Fibroblast of lung (primary cell): Measurements from ENCODE around the gene TRIM65. TPM values are rescaled to one million over a fixed set of nuclear protein-coding genes. Genes with fewer than 3 reads are reported as not detected.

ENCODE experiments used
- DNase-seq, 2 donors: peaks; one replicate each; pipeline versions ENCODE4 v3.0.0 to v3.0.0-alpha.2; 2010; ENCODE audit warnings: low read depth in 2 of 2
- H2AFZ ChIP-seq: 2 replicates; pipeline ENCODE4 v1.5.1; 2012; ENCODE audit warnings: low read length, control low read depth, inconsistent platforms
- H3K27ac ChIP-seq: 2 replicates; pipeline ENCODE4 v1.5.1; 2011; ENCODE audit warnings: low read length, control low read depth; ENCODE audit not compliant: insufficient read depth
- H3K27me3 ChIP-seq: 2 replicates; pipeline ENCODE4 v1.5.1; 2011; ENCODE audit warnings: mild to moderate bottlenecking, low read length; ENCODE audit not compliant: control insufficient read depth, insufficient read depth
- H3K36me3 ChIP-seq: 2 replicates; pipeline ENCODE4 v1.5.1; 2011; ENCODE audit warnings: low read length; ENCODE audit not compliant: control insufficient read depth, insufficient read depth
- H3K4me1 ChIP-seq: 2 replicates; pipeline ENCODE4 v1.5.1; 2011; ENCODE audit warnings: low read length; ENCODE audit not compliant: control insufficient read depth, insufficient read depth; ENCODE audit errors: extremely low read depth
- H3K4me2 ChIP-seq: 2 replicates; pipeline ENCODE4 v1.5.1; 2011; ENCODE audit warnings: low read length, control low read depth; ENCODE audit not compliant: insufficient read depth; ENCODE audit errors: extremely low read depth
- H3K4me3 ChIP-seq, 4 experiments: fragments of 200-600 bp in 1 of 4; sonication (generic) in 1 of 4; replicated peaks in 1 of 4; 2 replicates each; pipeline ENCODE4 v1.5.1; 2011 to 2016; ENCODE audit warnings: low read length in 4 of 4, low read depth in 3 of 4, mild to moderate bottlenecking in 3 of 4, control low read depth in 2 of 4, inconsistent platforms in 1 of 4, mixed read lengths in 1 of 4; ENCODE audit not compliant: insufficient read depth in 1 of 4; ENCODE audit errors: control extremely low read depth in 1 of 4
- H3K79me2 ChIP-seq: 2 replicates; pipeline ENCODE4 v1.5.1; 2012; ENCODE audit warnings: mild to moderate bottlenecking, low read length, inconsistent platforms; ENCODE audit not compliant: control insufficient read depth, insufficient read depth
- H3K9ac ChIP-seq: 2 replicates; pipeline ENCODE4 v1.5.1; 2011; ENCODE audit warnings: mild to moderate bottlenecking, low read length, control low read depth; ENCODE audit not compliant: insufficient read depth
- H3K9me3 ChIP-seq: 2 replicates; pipeline ENCODE4 v1.5.1; 2012; ENCODE audit warnings: low read depth, low read length; ENCODE audit not compliant: control insufficient read depth, insufficient read depth
- H4K20me1 ChIP-seq: 2 replicates; pipeline ENCODE4 v1.5.1; 2011; ENCODE audit warnings: low read length; ENCODE audit not compliant: control insufficient read depth, insufficient read depth; ENCODE audit errors: extremely low read depth
- EZH2 ChIP-seq: IDR thresholded peaks from 2 replicates; pipeline ENCODE4 v1.5.1; 2012; ENCODE audit warnings: low read length, control low read depth, mild to moderate bottlenecking; ENCODE audit errors: missing control alignments
- polyA plus RNA-seq, 2 donors: library from polyadenylated mRNA; depleted of rRNA in 1 of 2; stranded (reverse) in 1 of 2; unstranded in 1 of 2; fragments of >200 nt; gene quantifications; 2 replicates each; pipeline ENCODE4 v1.2.1, GENCODE V29; 2011 to 2012; ENCODE audit warnings: missing spikeins in 1 of 2
- total RNA-seq: library from RNA; depleted of rRNA; stranded (reverse); fragments of >200 nt; gene quantifications from 2 replicates; pipeline ENCODE4 v1.2.1, GENCODE V29; 2014
- TF ChIP-seq, protein P1 (sequence below), 2 donors: IDR thresholded peaks in 1 of 2; conservative IDR thresholded peaks in 1 of 2; 1 replicate in 1 of 2; 2 replicates in 1 of 2; pipeline ENCODE4 v1.5.1; 2011 to 2012; ENCODE audit warnings: low read length in 2 of 2, control low read depth in 1 of 2, inconsistent platforms in 1 of 2, low read depth in 1 of 2, mild to moderate bottlenecking in 1 of 2

TRIM65 gene
- total and polyA plus RNA-seq, 2 donors (not counting 1 experiment from before 2014, with no cell fraction given) = 4.3 to 17.2 TPM

- Histone ChIP-seq H3K27me3 (no peaks in the 10 kb centered on the region), H3K79me2 (no peaks in the 10 kb centered on the region), H3K4me3 (no peak overlapping the region), H3K4me1 (peaks cover 5% of the 10 kb centered on the region), H3K36me3 (peaks cover 14% of the 10 kb centered on the region), H3K4me2 (no peak overlapping the region), H3K9ac (no peak overlapping the region), H4K20me1 (no peaks in the 10 kb centered on the region), H2AFZ (no peak overlapping the region), H3K9me3 (no peaks in the 10 kb centered on the region), H3K27ac (no peak overlapping the region)
- TF ChIP-seq, protein P1, sequence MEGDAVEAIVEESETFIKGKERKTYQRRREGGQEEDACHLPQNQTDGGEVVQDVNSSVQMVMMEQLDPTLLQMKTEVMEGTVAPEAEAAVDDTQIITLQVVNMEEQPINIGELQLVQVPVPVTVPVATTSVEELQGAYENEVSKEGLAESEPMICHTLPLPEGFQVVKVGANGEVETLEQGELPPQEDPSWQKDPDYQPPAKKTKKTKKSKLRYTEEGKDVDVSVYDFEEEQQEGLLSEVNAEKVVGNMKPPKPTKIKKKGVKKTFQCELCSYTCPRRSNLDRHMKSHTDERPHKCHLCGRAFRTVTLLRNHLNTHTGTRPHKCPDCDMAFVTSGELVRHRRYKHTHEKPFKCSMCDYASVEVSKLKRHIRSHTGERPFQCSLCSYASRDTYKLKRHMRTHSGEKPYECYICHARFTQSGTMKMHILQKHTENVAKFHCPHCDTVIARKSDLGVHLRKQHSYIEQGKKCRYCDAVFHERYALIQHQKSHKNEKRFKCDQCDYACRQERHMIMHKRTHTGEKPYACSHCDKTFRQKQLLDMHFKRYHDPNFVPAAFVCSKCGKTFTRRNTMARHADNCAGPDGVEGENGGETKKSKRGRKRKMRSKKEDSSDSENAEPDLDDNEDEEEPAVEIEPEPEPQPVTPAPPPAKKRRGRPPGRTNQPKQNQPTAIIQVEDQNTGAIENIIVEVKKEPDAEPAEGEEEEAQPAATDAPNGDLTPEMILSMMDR (conservative IDR thresholded peaks at IDR 0.05 in 1 of 2, IDR thresholded peaks at IDR 0.05 in 1 of 2; ENCODE audit: low read depth in 1 of 2, low read length in 2 of 2) = no peak
- TF ChIP-seq EZH2 = no peak
- no peak for DNase-seq
Observed at GRCh38 chr17:75844530-75845057, 52.2 kb downstream of the TRIM65 start.

- H3K27me3 ChIP-seq = no peaks in the 10 kb centered on the region
- no peak within 1 kb of the TSS for H3K9ac ChIP-seq
- H3K9me3 ChIP-seq = no peaks in the 10 kb centered on the region
- H3K27ac ChIP-seq = no peak within 1 kb of the TSS
- H4K20me1 ChIP-seq = no peaks in the 10 kb centered on the region
- no peak within 1 kb of the TSS for H3K4me3 ChIP-seq
- no peak for DNase-seq
- H3K4me2 ChIP-seq = no peak within 1 kb of the TSS
- peaks cover 12% of the 10 kb centered on the region for H3K36me3 ChIP-seq
- peaks cover 5% of the 10 kb centered on the region for H3K4me1 ChIP-seq
- H2AFZ ChIP-seq = no peak within 1 kb of the TSS
- no peak for TF ChIP-seq EZH2
- TF ChIP-seq, protein P1 (conservative IDR thresholded peaks at IDR 0.05 in 1 of 2, IDR thresholded peaks at IDR 0.05 in 1 of 2; ENCODE audit: low read depth in 1 of 2, low read length in 2 of 2) = no peak
- H3K79me2 ChIP-seq = no peaks in the 10 kb centered on the region
Observed at GRCh38 chr17:75843577-75844529, 52.9 kb downstream of the TRIM65 start, which contains the start of gene UNC13D. Gene UNC13D (minus strand): TSS chr17:75844404. CDS start chr17:75844337, 67 bp downstream.

- DNase-seq = no peak
- Histone ChIP-seq H3K4me2 (no peak overlapping the region), H4K20me1 (no peaks in the 10 kb centered on the region), H3K36me3 (peaks cover 10% of the 10 kb centered on the region), H3K9me3 (no peaks in the 10 kb centered on the region), H2AFZ (no peak overlapping the region), H3K79me2 (no peaks in the 10 kb centered on the region), H3K9ac (no peak overlapping the region), H3K27ac (no peak overlapping the region), H3K4me1 (peaks cover 5% of the 10 kb centered on the region), H3K27me3 (no peaks in the 10 kb centered on the region), H3K4me3 (no peak overlapping the region)
- TF ChIP-seq, protein P1 (conservative IDR thresholded peaks at IDR 0.05 in 1 of 2, IDR thresholded peaks at IDR 0.05 in 1 of 2; ENCODE audit: low read depth in 1 of 2, low read length in 2 of 2) = no peak
Observed at GRCh38 chr17:75842963-75843576, 53.7 kb downstream of the TRIM65 start.
